SJSA1 (cell line): ENCODE measurements around the gene ZNF157. TPM values are rescaled to one million over a fixed set of nuclear protein-coding genes. Genes with fewer than 3 reads are reported as not detected.

Experiments
- total RNA-seq: library from RNA; depleted of rRNA; stranded (reverse); fragments of >200 nt; shearing (Covaris generic); gene quantifications from 2 replicates; pipeline ENCODE4 v1.2.3, GENCODE V29; 2014; rRNA removed

ZNF157 gene
- total RNA-seq, 1 experiment from 2014 or later = not detected

Other genes starting within 250 kb of the ZNF157 start
- gene NDUFB11, start 225.9 kb upstream of the ZNF157 start, total RNA-seq = 77.4 and 115 TPM in 2 replicates
- gene RBM10, start 225.4 kb upstream of the ZNF157 start, total RNA-seq = 41.6 and 61.6 TPM in 2 replicates
- 144 and 184 TPM in 2 replicates for gene UBA1, start 176.7 kb upstream of the ZNF157 start, total RNA-seq
- 97.5 and 105 TPM in 2 replicates for gene CDK16, start 151.9 kb upstream of the ZNF157 start, total RNA-seq
- 36.6 and 39.5 TPM in 2 replicates for gene USP11, start 137.6 kb upstream of the ZNF157 start, total RNA-seq
- 3.1 and 6.5 TPM in 2 replicates for gene ZNF41, start 112.6 kb downstream of the ZNF157 start, total RNA-seq
- gene ARAF, start 190.6 kb downstream of the ZNF157 start, total RNA-seq = 29.8 and 30.1 TPM in 2 replicates
- gene TIMP1, start 211.9 kb downstream of the ZNF157 start, total RNA-seq = 245 and 330 TPM in 2 replicates
- 0.53 and 1.5 TPM in 2 replicates for gene SYN1, start 249.3 kb downstream of the ZNF157 start, total RNA-seq